SK-N-SH treated with all-trans-retinoic acid at 6 μM for 48 hours (cell line): ENCODE data around the gene WNT1.

Experiments used
- ATAC-seq: fragments of 200-7000 bp; cut with Tn5 transposase; 3 replicates; pipeline ENCODE4 v1.9.1; 2020; ENCODE audit warnings: mild to moderate bottlenecking, moderate library complexity
- ARNTL ChIP-seq: fragments of 450-650 bp; formaldehyde crosslinking; IDR thresholded peaks from 2 replicates; pipeline ENCODE4 v1.5.0; 2020; ENCODE audit warnings: low read depth, mild to moderate bottlenecking, moderate library complexity, borderline replicate concordance
- BACH2 ChIP-seq: fragments of 250-450 bp; sonication (Bioruptor Pico); IDR thresholded peaks from 2 replicates; pipeline ENCODE4 v1.9.0; 2021; ENCODE audit warnings: mild to moderate bottlenecking, borderline replicate concordance
- CREB5 ChIP-seq: fragments of 250-450 bp; sonication (Bioruptor Pico); IDR thresholded peaks from 2 replicates; pipeline ENCODE4 v1.5.1; 2020; ENCODE audit warnings: low read depth, mild to moderate bottlenecking, moderate library complexity
- CSDC2 ChIP-seq: fragments of 250-450 bp; sonication (Bioruptor Pico); IDR thresholded peaks from 2 replicates; pipeline ENCODE4 v1.5.0; 2020; ENCODE audit warnings: mild to moderate bottlenecking, moderate library complexity
- ESRRG ChIP-seq: fragments of 250-450 bp; sonication (Bioruptor Pico); IDR thresholded peaks from 2 replicates; pipeline ENCODE4 v1.6.1; 2021; ENCODE audit warnings: mild to moderate bottlenecking
- GLIS3 ChIP-seq: fragments of 250-450 bp; sonication (Bioruptor Pico); IDR thresholded peaks from 2 replicates; pipeline ENCODE4 v1.5.0; 2020; ENCODE audit warnings: mild to moderate bottlenecking, moderate library complexity
- OSR1 ChIP-seq: fragments of 250-450 bp; sonication (Bioruptor Pico); IDR thresholded peaks from 2 replicates; pipeline ENCODE4 v1.8.0; 2022; ENCODE audit warnings: moderate library complexity, mild to moderate bottlenecking, inconsistent platforms
- PATZ1 ChIP-seq: fragments of 250-450 bp; sonication (Bioruptor Pico); IDR thresholded peaks from 2 replicates; pipeline ENCODE4 v1.8.0; 2020; ENCODE audit warnings: mild to moderate bottlenecking, moderate library complexity, borderline replicate concordance
- POU6F1 ChIP-seq: fragments of 250-450 bp; sonication (Bioruptor Pico); IDR thresholded peaks from 2 replicates; pipeline ENCODE4 v1.8.0; 2021; ENCODE audit warnings: low read depth, mild to moderate bottlenecking, moderate library complexity, borderline replicate concordance
- SNAI2 ChIP-seq: fragments of 250-450 bp; sonication (Bioruptor Pico); IDR thresholded peaks from 2 replicates; pipeline ENCODE4 v1.5.0; 2020; ENCODE audit warnings: mild to moderate bottlenecking, moderate library complexity
- TCF4 ChIP-seq: fragments of 250-450 bp; sonication (Bioruptor Pico); IDR thresholded peaks from 2 replicates; pipeline ENCODE4 v1.8.0; 2021; ENCODE audit warnings: mild to moderate bottlenecking, moderate library complexity, borderline replicate concordance
- TOX ChIP-seq: fragments of 250-450 bp; sonication (Bioruptor Pico); IDR thresholded peaks from 2 replicates; pipeline ENCODE4 v1.8.0; 2021; ENCODE audit warnings: mild to moderate bottlenecking, moderate library complexity, borderline replicate concordance
- TSHZ2 ChIP-seq: fragments of 250-450 bp; sonication (Bioruptor Pico); IDR thresholded peaks from 2 replicates; pipeline ENCODE4 v1.5.0; 2020; ENCODE audit warnings: mild to moderate bottlenecking, moderate library complexity
- ZC3H10 ChIP-seq: fragments of 250-450 bp; sonication (Bioruptor Pico); IDR thresholded peaks from 2 replicates; pipeline ENCODE4 v1.5.1; 2021; ENCODE audit warnings: mild to moderate bottlenecking, moderate library complexity
- ZFP3 ChIP-seq: fragments of 250-450 bp; sonication (Bioruptor Pico); IDR thresholded peaks from 2 replicates; pipeline ENCODE4 v1.5.0; 2020; ENCODE audit warnings: mild to moderate bottlenecking, moderate library complexity
- ZFP30 ChIP-seq: fragments of 450-650 bp; formaldehyde crosslinking; IDR thresholded peaks from 2 replicates; pipeline ENCODE4 v1.5.0; 2022; ENCODE audit warnings: mild to moderate bottlenecking, moderate library complexity
- ZNF565 ChIP-seq: fragments of 450-650 bp; formaldehyde crosslinking; conservative IDR thresholded peaks from 2 replicates; pipeline ENCODE4 v1.5.0; 2020; ENCODE audit warnings: low read depth, mild to moderate bottlenecking, moderate library complexity
- ZNF70 ChIP-seq: fragments of 450-650 bp; formaldehyde crosslinking; IDR thresholded peaks from 2 replicates; pipeline ENCODE4 v1.5.0; 2020; ENCODE audit warnings: mild to moderate bottlenecking, moderate library complexity

The WNT1 gene

GRCh38 chr12:48986720-48987291 is 8.7 kb downstream of the WNT1 start:
- TF ChIP-seq PATZ1 (CRISPR knock-in tag), result no peak
- no peak for TF ChIP-seq ZNF70 (CRISPR knock-in tag)
- TF ChIP-seq ARNTL (CRISPR knock-in tag), result no peak
- no peak for TF ChIP-seq ZFP30 (CRISPR knock-in tag)
- no peak for TF ChIP-seq ZNF565 (CRISPR knock-in tag)
- TF ChIP-seq ZC3H10 (CRISPR knock-in tag), result no peak
- no peak for TF ChIP-seq CSDC2 (CRISPR knock-in tag)
- TF ChIP-seq TCF4, result no peak
- no peak for ATAC-seq

- peak; percentile 86 for ATAC-seq
Observed at GRCh38 chr12:48988030-48988649, 10.0 kb downstream of the WNT1 start.

GRCh38 chr12:48990552-48990951 is 12.4 kb downstream of the WNT1 start:
- ATAC-seq, result no peak

More at GRCh38 chr12:48988030-48988649, 10.0 kb downstream of the WNT1 start:
- no peak for TF ChIP-seq GLIS3 (CRISPR knock-in tag)
- no peak for TF ChIP-seq POU6F1 (CRISPR knock-in tag)
- TF ChIP-seq BACH2, result no peak
- TF ChIP-seq ARNTL (CRISPR knock-in tag), result no peak
- TF ChIP-seq TCF4, result no peak
- TF ChIP-seq ZNF70 (CRISPR knock-in tag), result no peak
- no peak for TF ChIP-seq SNAI2 (CRISPR knock-in tag)
- no peak for TF ChIP-seq ZC3H10 (CRISPR knock-in tag)
- TF ChIP-seq OSR1 (CRISPR knock-in tag), result no peak
- TF ChIP-seq TSHZ2 (CRISPR knock-in tag), result no peak
- no peak for TF ChIP-seq ZNF565 (CRISPR knock-in tag)
- no peak for TF ChIP-seq ESRRG (CRISPR knock-in tag)

More at GRCh38 chr12:48990552-48990951, 12.4 kb downstream of the WNT1 start:
- TF ChIP-seq ZFP3 (CRISPR knock-in tag) (no peak), CREB5 (CRISPR knock-in tag) (no peak), SNAI2 (CRISPR knock-in tag) (no peak), GLIS3 (CRISPR knock-in tag) (no peak), TCF4 (no peak), TOX (CRISPR knock-in tag) (no peak), CSDC2 (CRISPR knock-in tag) (no peak), ZC3H10 (CRISPR knock-in tag) (no peak), ZFP30 (CRISPR knock-in tag) (no peak), ARNTL (CRISPR knock-in tag) (no peak)
